Activated T-helper 9 cell treated with anti-CD3 and anti-CD28 coated beads, Interleukin-2, amount 50 U/mL, for 16 hours (primary cell): Measurements from ENCODE around the gene SMAGP.
"Not testable (repeated sequence)": the region's sequence is repeated elsewhere in the genome, so short reads cannot be mapped to it uniquely, and the experiment has no call there.

Experiments
- DNase-seq: peaks from one replicate; pipeline ENCODE4 v3.0.0-alpha.2; 2020; ENCODE audit warnings: low read depth

Gene SMAGP

DNA sequence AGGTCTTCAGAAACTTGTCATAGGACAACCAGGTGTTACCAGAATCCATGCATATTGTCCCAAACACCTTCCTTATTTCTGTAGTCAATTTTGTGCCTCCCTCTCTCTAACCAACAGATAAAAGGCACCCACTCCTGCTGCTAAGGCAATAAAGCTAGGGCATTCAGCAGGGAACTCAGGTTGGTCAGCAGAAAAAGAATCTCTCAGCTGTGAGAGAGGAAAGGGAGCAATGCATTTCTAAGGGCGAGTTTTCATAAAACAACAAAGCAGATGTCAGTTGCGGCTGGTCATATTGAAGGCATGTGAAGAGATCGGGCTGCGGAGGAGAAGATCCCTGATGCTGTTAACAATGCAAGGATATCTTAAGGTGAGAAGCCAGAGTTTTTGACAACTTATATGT lies 45.0 kb downstream of the SMAGP start:
- DNase-seq: no peak

DNA sequence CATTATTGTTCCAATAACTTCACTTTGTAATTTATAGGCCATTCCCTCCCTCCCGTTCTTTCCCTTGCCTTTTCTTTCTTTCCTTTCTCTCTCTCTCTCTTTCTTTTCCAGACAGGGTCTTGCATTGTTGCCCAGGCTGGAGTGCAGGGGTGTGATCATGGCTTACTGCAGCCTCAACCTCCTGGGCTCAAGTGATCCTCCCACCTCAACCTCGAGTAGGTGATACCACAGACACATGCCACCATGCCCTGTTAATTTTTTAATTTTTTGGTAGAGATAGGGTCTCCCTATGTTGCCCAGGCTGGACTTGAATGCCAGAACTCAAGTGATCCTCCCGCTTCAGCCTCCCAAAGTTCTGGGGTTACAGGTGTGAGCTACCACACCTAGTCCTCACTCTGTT lies 45.6 kb downstream of the SMAGP start:
- no peak for DNase-seq

DNA sequence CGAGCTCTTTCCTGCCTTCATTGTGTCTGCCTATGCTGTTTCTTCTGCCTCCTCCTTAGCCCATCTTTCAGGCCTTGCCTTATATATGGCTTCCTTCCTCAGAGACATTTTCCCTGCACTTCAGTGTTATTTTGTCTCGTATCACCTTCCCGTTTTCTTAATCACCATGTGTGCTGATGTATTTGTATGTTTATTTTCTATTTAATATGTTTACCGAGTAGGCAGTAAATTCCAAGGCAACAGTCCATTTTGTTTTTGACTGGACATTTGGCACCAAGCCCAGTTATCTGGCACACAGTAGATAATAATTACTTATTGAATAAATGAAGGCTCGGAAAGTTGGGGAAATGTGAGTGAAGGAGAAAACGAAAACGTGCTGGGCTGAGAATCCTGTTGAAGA lies 47.8 kb downstream of the SMAGP start:
- DNase-seq: no peak

DNA sequence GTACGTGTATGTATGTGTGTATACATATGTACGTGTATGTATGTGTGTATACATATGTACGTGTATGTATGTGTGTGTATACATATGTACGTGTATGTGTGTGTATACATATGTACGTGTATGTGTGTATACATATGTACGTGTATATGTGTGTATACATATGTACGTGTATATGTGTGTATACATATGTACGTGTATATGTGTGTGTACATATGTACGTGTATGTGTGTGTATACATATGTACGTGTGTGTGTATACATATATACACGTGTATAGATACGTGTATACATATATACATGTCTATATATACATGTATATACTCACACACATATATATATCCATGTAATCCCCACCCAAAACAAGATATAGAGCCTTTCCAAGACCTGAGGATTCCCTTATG lies 50.4 kb downstream of the SMAGP start:
- not testable (repeated sequence) for DNase-seq

DNA sequence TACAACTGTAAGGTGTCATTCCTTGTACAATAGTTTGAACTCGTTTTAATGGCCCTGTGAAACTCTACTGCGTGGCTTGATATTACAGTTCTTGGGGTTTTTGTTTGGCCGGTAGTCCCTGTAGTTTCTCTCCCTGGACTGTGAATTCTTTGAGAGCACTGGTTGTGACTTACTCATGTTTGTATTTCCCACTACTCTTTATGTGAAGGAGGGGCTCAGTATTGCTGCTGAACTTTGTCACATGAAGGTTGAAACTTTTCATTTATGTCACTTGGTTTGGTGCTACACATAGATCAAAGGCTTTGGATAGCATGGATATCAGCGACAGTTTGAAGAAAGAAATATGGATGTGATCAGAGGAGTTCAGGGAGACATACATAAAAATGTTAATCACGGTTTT lies 50.9 kb downstream of the SMAGP start:
- no peak for DNase-seq

DNA sequence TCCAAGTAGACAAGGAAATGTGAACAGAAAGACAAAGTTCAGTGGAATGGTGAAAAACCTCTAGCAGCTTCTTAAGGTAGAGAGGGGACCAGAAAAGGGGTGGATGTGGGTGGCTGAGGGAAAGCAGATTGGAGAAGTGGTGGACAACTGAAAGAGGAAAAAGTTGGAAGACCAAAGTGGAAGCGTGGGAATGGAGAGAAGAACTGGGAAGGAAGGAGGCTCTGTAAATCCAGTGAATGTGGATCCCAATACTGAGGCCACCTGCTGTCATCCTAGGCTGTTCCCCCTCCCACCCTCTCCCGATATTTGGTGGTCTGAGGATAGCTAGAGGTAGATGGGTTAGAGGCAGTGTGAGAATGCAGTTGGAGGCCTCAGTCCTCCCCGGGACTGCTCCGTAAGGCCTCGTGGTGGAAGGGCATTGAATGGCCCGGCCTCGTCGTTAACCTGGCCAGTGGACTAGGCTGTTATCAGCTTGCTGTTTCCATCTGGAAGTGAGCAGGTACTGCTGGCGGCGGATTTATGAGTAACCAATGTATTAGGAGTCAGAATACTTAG lies 51.5 kb downstream of the SMAGP start:
- no peak for DNase-seq

DNA sequence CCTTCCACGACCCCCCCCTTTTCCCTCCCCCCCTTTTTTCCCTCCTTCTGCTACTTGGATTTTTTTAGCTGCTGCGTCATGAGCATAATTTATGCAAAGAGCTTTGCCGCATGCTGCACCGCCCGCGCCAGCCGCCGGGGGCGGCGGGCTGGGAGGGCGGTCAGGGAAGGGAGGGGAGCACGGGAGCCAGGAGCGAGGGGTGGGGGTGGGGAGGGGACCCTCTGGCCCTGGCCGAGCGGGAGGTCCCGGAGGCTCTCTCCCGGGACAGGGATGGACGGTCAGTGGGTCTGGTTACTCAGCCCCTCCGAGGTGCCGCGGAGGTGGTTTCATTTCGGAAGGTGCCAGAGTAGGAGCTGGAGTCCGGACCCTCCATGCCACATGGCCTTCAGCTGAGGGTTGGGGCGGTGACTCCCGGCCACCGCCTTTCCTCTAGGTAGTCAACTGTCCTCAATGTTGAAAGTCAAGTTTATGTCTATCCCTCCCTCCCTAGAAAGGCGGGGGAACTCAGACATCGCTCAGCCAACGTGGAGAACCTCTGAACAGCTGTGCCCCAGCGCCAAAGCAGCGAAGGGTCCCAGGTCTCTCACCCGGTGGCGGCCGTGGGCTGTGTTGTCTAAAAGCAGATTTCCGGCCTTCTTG lies 52.1 kb downstream of the SMAGP start, which contains the start of gene POU6F1:
TSS of gene POU6F1 (minus strand) at position 95 of the 639 bp plus-strand sequence. CDS start 11,226 bp downstream, outside the sequence.
- peak; percentile 56 for DNase-seq

DNA sequence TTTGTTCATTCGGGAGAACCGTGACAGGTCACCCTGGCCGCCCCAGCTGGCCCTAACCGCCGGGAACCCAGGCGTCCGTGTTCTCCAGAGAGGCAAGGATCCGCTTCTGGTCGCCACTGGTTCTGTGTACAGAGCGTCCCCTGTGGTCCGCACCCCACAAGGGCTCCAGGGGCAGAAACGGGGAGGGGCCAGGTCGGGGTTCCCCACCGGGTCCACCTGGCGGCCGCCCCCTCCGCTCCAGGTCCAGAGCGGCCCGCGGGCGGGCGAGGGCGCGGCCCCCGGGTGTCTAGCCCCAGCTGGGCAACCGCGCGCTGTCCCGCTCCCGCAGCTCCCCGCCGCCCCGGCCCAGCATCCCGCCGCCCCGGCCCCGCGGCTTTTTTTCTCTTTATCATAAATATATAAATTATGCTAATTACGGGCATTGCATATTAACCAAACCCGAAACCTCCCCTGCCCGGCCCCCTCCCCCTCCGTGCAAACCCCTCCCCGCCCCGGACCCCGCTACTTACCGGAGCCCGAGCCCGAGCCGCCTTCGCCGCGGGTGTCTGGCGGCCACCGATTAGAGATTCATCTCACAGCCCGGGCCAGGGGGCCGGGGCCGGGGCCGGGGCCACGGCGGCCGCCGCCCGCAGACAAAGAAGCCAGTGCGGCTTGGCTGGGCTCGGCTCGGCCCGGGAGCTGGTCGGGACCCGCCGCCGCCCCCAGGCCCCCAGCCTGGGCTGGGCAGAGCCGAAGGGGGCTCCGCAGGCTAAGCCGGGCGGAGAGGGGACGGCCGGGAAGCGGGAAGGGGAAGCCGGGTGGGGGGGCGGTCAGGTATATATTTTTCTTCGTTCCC lies 52.9 kb downstream of the SMAGP start:
- DNase-seq: peak; percentile 32

DNA sequence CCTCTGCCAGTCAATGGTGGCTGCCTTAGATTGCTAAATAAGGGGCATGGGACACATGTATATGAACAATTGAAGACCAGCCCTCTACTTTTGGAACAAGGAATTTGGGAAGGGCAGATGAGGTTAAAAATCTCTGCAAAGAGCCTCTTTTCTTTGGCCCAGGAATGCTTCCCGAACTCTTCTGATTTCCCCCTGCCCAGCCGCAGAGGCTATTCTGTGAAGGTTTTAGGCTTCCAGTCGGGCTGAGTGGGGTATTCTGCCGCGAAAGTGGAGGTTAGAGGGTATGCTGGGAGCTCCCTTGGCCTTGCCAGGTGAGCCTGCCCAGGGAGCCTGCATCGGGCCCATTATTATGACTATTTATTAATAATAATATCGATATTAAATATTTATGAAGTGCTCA lies 53.6 kb downstream of the SMAGP start:
- DNase-seq: no peak

DNA sequence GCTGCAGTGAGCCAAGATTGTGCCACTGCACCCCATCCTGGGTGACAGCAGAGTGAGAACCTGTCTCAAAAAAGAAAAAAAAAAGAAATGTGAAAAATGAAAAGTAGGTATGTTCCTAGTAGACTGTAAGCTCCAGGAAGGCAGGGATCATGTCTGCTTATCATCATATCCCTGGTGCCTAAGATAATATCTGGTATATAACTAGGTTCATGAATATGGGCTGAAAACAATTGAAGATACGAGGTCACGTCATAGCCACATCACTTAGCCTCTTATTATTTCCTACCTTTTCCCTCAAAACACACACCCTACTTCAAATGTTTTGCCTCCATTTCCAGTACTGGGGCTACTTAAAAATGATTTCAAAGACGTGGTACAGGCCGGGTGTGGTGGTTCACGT lies 55.3 kb downstream of the SMAGP start:
- no peak for DNase-seq

DNA sequence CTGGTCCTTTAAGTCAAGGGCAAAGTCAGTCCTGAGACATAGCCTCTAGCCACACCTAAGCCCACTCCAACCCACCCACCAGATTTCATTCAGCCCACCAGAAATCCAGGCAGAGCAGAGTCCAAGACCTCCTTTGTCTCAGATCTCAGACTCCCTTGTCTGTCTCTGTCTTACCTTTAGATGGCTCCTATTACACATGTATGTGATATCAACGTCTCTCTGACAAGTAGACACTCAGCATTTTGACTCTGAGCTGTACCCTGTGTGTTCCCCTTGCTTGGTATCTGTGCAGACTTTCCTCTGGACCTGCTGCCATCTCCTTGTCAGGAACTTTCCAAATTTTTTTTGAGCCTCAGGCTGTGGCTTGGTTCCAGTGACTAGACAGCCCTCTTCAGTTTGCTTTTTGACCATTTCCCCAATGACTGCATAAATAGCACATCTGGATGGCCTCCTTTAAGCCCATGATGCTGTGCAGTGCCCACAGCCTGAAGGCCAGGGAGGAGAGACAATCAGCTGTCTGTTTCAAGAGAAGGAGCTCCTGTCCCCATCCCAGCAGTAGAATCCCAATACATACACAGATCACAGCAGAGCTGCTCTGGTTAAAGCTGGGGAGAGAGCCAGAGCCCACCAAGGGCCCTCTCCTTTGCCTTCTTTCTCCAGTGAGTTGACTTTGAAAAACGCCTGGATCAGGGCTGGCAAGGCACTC lies 59.4 kb downstream of the SMAGP start:
- DNase-seq: no peak

DNA sequence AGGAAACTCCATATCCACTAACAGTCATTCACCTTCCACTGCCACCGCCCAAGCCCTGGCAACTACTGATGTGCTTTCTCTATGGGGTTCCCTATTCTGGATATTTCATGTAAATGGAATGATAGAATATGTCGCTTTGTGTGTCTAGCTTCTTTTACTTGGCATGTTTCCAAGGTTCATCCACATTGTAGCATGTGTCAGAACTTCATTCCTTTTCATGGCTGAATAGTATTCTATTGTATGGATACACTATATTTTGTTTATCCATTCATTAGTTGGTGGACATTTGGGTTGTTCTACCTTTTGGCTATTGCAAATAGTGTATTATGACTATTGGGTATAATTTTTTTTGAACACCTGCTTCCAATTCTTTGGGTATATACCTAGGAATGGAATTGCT lies 61.0 kb downstream of the SMAGP start:
- DNase-seq: no peak

DNA sequence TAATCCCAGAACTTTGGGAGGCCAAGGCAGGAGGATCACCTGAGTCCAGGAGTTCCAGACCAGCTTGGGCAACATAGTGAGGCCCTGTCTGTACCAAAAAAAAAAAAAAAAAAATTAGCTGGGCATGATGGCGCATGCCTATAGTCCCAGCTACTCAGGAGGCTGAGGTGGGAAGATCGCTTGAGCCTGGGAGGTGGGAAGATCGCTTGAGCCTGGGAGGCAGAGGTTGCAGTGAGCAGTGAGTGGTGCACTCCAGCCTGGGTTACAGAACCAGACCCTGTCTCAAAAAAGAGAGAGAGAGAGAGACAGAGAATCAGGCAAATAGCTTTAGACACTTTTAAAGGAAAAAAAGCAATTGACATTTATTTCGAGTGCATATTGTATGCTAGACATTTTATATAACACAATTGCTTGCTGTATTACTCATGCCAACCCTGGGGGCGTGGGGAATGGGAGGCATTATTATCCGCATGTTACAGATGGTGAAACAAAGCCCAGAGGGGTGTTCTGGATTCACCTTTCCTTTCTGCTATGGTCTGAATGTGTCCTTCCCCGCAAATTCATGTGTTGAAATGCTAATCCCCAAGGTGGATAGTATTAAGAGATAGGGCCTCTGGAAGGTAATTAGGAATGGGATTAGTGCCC lies 62.1 kb downstream of the SMAGP start:
- no peak for DNase-seq

DNA sequence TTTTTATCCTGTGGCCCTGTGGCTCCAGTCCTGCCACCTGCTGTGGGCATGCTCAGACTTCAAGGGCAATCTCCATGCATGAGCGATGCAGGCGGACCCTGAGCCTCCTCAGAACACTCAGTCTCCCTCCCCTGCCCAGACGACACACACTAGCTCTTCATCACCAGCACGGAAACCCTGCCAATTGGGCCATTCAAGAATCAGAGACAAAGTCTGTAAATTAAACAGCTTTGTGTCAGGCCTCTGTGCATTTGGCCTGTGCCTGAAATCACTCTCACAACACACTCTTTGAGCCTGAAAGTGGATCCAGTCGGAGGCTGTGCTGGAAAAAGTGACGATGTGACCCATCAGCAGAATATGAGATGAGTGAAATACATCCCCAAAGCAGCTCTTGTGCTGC lies 64.9 kb downstream of the SMAGP start:
- no peak for DNase-seq

DNA sequence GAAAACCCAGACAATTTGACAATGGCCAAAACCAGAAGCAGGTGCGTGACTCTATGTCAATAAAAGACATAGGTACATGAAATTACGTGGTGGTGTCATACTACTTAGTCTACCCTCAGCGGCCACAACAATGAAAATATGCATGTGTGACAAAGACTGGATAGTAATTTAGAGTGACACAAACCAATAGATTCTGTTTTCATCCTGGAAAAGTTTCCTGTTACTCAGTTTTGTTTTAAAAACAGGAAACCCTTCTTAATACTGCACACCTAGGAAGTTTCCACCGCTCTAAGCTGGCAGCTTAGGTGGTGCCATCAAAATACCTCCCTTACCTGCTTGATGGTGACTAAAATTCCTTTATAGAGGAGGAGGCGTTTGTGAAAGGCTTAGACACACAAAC lies 67.5 kb downstream of the SMAGP start:
- no peak for DNase-seq

DNA sequence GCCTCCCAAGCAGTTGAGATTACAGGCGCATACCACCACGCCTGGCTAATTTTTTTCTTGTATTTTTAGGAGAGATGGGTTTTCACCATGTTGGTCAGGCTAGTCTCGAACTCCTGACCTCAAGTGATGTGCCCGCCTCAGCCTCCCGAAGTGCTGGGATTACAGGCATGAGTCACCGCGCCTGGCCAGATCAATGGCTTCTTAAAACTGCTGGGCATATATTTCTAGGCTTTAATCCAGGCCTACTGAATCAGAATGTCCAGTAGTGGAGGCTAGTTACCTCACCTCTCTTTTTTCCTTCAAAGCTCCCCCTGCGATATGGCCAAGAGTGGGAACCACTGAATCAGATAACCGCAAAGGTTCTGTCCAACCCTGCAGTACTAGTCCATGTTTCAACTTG lies 69.4 kb downstream of the SMAGP start:
- DNase-seq: no peak

DNA sequence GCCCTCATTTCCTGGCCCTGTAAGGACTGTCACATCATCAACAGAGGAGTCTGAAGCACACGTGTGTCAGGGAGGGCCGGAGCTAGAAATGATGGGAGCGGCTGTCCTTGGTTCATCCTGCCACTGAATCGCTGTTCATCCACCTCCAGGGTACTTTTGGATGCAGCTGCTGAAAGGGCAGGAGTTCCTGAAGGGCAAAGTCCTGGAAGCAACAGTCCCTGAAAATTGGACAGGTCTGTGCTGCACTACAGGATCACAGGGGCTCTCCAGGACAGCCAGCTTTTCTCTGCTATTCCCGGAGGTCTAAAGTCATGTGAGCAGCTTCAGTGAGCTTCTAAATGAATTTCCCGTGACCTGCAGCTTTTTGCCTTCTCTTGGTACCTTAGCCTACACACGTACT lies 70.1 kb downstream of the SMAGP start:
- DNase-seq: no peak

DNA sequence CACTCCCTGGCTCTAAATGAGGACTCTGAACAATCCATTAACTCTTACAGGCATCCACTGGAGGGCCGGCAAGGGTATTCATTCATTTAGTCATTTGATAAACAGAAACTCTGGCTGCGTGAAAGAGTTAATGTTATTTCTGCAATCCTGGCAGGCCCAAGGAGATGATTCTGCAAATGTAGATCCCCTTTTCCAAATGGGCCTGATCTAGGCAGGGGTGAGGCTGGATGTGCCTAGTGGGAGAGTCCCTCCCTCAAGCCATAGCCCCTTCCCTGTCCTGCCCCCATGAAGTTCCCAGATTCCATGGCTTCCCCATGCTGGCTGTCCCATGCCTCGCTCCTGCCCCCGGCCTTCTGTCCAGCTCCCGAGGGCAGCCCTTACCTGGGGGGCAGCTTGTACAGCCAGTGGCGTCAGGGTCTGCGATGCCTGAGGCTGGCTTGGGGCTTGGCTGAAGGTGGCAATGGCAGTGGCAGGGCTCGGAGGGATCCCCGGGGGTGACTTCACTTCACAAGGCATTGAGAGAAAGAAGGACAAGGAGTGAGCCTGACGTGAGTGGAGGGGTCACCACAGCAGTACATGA lies 70.8 kb downstream of the SMAGP start:
- no peak for DNase-seq

DNA sequence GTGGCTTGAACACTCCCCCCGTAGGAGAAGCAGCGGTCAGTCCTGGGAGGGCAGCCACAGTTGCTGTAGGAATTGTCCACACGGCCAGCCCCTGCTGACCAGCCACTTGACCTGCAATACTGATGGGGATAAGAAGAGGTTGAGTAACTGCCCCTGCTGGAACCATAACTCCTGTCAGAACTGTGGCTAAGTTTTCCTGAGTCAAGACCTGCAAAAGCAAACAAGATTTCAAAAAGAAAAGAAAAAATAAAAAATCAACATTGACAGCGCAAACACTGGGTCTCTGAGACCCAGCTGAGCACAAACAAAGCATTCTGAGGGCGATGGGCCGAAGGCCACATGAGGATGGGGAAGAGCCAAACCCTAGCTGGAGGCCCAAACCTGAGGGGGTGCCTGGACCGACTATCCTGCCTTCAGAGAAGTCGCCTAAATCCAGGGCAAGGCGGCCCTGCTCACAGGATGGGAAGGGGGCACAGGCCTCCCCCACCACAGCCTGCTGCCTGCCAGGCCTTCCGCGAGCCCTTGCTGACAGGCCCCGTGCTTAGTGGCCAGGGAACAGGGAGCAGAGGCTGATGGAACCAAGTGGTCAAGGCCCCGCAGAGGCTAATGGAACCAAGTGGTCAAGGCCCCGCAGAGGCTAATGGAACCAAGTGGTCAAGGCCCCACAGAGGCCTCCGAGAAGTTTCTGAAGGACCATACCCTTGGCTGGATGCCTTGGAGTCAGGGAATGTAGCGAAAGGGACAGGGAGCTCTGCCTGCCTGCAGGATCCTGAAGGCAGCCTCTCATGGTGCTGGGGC lies 71.4 kb downstream of the SMAGP start:
- DNase-seq: no peak

DNA sequence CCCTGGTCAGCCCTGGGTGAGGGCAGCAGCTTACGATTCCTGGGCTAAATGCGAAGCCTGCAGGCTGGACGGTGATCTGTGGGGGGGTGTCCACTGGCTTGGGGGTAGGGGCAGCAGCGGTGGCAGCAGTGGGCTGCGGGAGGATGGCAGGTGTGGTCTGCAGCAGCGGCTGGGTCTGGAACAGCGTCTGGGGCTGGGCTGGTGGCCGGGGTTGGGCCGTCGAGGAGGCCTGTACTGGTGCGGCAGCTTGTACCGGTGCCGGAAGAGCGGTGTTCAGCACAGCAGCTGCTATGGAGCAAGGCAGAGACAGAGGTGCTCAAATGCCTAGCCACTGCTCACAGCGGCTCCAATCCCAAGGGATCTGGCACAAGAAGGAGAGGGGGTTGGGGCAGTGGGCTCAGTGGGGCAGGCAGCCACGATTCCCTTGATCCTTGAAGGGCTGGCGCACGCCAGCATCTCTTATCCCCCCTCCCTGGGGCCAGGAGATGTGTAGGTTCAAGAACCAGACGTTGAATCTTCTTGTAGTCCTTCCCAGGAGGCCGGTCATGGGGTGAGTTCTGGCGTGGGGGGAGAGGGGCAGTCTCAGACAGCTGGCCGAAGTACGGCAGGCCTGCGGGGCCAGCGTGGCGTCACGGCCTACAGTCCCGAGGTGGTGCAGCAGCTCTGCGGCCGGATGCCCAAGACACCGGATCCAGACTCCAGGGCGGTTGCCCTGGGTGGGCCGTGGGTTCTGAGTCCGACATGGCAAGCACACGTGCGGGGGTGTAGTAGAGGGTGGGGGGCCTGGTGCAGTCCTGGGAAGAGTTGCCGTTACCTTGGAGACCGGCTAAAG lies 72.3 kb downstream of the SMAGP start:
- no peak for DNase-seq
